OCI-LY7 (cell line): ENCODE results near the gene CMIP.
A peak's percentile ranks its signal among the peaks of the same experiment; 100 is the strongest.

ENCODE experiments used
- EZH2phosphoT487 ChIP-seq: fragments of 200-600 bp; sonication (generic); IDR thresholded peaks from 2 replicates; pipeline ENCODE4 v1.6.1; 2018; ENCODE audit warnings: low read depth, borderline replicate concordance, mild to moderate bottlenecking, mixed run types, antibody characterized with exemption, low read length, moderate library complexity, mixed read lengths
- TF ChIP-seq, protein P1 (sequence below): fragments of 200-600 bp; sonication (generic); conservative IDR thresholded peaks from 2 replicates; pipeline ENCODE4 v1.5.1; 2014; ENCODE audit warnings: mild to moderate bottlenecking, antibody characterized with exemption, low read length, moderate library complexity, mixed read lengths

DNA sequence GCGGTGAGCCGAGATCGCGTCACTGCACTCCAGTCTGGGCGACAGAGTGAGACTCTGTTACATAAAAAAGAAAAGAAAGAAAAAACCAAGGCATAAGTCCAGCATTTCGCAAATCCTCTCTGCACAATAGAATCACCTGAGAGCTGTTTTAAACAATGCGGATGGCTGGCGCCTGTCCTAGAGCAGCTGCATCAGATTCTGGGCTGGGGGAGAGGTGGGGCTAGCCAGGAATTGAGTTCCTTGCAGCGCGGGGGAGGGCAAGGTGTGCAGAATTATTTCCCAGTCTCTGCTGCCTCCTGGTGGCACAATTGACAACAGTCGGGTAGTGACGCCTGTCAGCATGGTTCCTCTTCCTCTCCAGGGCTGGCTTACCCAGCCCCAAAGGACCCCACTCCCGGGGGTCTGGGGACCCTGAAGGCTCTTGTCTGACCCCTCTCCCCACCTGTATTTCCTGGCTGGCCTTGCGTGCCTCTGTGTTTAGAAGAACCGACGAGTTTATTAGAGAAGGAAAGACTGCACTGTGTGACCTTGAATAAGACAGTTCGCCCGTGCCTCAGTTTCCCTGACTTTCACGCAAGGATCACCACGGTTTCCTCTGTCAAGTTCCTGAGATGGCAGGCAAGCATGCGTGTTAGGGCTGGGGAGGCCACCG is 293.4 kb downstream of the CMIP start:
- TF ChIP-seq, protein P1, sequence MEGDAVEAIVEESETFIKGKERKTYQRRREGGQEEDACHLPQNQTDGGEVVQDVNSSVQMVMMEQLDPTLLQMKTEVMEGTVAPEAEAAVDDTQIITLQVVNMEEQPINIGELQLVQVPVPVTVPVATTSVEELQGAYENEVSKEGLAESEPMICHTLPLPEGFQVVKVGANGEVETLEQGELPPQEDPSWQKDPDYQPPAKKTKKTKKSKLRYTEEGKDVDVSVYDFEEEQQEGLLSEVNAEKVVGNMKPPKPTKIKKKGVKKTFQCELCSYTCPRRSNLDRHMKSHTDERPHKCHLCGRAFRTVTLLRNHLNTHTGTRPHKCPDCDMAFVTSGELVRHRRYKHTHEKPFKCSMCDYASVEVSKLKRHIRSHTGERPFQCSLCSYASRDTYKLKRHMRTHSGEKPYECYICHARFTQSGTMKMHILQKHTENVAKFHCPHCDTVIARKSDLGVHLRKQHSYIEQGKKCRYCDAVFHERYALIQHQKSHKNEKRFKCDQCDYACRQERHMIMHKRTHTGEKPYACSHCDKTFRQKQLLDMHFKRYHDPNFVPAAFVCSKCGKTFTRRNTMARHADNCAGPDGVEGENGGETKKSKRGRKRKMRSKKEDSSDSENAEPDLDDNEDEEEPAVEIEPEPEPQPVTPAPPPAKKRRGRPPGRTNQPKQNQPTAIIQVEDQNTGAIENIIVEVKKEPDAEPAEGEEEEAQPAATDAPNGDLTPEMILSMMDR = peak; percentile 92
- TF ChIP-seq EZH2phosphoT487 = no peak
